ENCODE results near the gene SLC27A2.
"Not testable (repeated sequence)": the region's sequence is repeated elsewhere in the genome, so short reads cannot be mapped to it uniquely, and the experiment has no call there.

SLC27A2 gene

DNA sequence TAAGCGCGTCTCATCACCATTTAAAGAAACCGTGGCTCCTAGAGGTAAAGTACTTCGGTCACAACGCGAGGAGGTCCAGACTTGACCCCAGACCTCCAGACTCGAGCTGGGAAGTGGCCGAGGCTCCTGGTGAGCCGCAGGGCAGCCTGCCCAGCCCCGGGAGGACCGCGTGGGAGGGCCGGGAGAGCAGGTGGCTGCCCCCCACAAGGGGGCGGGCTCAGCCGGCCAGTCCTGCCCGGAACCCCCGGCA is at the start of gene SLC27A2:
TSS of gene SLC27A2 (plus strand) at position 228 of the 250 bp plus-strand sequence. CDS start 232 bp downstream, outside the sequence.
- DNase-seq (ENCODE audit: low read depth in 1 of 2, low spot score in 1 of 2) = no peak

DNA sequence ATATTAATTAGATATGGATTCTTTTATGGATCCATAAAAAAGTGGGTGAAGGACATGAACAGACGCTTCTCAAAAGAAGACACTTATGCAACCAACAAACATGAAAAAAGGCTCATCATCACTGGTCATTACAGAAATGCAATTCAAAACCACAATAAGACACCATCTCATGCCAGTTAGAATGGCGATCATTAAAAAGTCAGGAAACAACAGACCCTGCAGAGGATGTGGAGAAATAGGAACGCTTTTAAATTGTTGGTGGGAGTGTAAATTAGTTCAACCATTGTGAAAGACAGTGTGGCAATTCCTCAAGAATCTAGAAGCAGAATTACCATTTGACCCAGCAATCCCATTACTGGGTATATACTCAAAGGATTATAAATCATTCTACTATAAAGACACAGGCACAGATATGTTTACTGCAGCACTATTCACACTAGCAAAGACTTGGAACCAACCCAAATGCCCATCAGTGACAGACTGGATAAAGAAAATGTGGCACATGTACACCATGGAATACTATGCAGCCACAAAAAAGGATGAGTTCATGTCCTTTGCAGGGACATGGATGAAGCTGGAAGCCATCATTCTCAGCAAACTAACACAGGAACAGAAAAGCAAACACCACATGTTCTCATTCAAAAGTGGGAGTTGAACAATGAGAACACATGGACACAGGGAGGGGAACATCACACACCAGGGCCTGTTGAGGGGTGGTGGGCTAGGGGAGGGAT is 49.6 kb upstream of the SLC27A2 start:
- DNase-seq (ENCODE audit: low read depth in 1 of 2, low spot score in 1 of 2) = not testable (repeated sequence)

DNA sequence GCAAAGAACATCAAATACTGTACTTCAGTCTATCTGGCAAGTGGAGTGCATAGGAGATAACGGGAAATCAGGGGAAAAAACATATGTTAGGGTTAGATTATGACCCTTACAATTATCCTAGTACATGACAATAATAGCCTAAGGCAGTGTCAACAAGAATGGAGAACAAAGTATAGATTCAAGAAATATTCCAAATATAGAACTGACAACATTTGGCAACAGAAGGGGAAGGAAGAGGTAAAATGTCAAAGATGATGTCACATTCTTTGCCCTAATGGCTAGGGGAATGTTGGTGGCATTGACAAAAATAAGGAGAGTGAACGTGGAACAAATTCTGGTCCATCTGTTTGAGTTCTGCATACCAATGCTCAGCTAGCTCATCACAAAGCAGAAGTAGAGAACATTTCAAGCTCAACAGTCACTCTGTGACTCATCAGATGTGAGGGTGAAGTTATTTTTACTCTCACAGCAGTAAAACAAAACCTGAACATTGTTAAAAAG is 47.4 kb upstream of the SLC27A2 start:
- no peak for DNase-seq (ENCODE audit: low read depth in 1 of 2, low spot score in 1 of 2)

DNA sequence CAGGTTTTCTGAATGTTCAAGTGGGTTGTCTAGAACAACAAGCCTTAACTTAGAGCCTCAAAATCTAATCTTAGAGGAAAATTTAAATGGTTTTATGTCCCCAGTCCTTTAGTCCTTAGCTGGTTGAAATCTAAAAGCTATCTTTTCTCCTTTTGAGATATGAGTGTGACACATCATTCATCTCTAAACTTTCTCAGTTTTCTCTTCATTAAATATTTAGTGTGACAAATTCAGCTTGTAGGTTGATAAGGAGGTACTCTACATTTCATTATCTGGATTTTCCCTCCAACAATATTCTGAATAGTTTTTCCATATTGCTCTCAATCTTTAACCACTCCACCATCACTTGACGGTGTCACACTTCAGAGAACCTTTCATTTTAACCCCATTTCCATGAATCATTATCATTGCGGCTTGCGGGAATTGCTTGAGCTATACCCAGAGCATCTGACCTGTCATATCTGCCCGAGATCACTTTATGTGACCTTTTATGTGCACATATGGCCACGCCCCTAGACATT is 46.9 kb upstream of the SLC27A2 start:
- DNase-seq (ENCODE audit: low read depth in 1 of 2, low spot score in 1 of 2) = peak in 1 of 2 donors; percentile 60

DNA sequence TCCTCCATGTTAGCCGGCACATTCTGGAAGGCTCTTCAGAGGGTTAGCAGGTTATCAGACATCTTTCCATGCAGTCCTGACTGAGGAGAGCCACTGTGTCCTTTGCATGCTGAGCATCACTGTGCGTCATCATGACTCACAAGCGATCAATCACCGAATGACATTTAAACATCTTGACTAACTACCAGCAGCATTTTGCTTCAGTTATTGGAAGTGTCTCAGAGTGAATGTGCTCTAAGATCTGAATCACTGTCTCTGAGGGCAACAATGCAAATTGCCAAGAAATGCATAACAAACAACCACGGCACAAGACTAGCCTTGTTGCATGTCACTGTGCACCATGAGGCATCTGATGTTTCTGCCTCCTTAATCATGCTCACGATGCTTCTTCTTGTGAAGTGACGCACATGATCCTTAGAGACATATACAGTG is 44.6 kb upstream of the SLC27A2 start:
- DNase-seq (ENCODE audit: low read depth in 1 of 2, low spot score in 1 of 2) = peak in 1 of 2 donors; percentile 27

DNA sequence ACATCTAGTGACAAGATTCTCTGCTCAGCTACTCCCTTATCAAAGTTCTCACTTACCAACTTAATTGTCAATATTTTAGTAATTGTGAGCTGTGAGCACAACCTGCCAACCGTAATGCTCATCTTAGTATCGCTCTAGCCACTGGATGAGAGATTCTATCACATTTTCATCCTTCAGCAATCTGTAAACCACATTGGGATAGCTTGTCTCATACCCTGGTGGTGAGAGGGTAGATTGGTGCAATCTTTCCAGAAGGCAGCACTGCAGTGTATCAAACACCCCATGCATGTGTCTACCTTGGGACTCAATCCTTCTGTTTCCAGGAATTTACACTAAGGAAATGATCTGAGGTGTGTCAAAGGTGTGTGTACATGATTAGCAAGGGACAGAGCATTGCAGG is 44.1 kb upstream of the SLC27A2 start:
- no peak for DNase-seq (ENCODE audit: low read depth in 1 of 2, low spot score in 1 of 2)

DNA sequence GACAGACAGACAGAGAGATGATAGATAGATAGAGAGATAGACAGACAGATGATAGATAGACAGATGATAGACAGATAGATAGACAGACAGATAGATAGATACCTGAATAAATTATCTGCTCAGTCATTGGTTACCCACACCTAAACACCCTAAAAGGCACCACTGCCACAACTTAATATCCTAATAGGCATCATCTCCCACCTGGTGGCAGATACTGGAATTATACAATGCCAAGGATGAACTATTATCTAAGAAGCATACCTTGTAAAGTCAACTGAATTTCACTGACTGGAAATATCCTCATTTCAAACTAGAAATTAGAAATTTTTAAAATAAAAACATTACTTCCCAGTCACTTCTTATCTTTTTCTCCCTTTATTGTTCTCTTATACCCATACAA is 43.6 kb upstream of the SLC27A2 start:
- DNase-seq (ENCODE audit: low read depth in 1 of 2, low spot score in 1 of 2) = no peak

DNA sequence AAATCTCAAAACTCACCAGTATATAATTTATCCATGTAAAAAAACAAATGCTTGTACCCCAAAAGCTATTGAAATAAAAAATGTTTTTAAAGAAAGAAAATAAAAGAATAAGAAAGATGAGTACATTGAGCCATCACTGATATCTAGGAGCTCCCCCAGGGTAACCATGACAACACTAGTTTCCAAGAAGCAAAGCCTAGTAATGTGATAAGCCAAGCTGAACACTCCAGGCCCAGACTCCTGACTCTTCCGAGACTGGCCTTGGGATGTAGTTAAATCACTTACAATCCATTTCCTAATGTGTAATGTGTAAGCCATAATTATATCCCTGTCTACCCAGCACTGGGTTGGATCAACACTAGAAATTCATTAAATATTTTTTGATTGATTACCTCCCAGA is 41.9 kb upstream of the SLC27A2 start:
- no peak for DNase-seq (ENCODE audit: low read depth in 1 of 2, low spot score in 1 of 2)

DNA sequence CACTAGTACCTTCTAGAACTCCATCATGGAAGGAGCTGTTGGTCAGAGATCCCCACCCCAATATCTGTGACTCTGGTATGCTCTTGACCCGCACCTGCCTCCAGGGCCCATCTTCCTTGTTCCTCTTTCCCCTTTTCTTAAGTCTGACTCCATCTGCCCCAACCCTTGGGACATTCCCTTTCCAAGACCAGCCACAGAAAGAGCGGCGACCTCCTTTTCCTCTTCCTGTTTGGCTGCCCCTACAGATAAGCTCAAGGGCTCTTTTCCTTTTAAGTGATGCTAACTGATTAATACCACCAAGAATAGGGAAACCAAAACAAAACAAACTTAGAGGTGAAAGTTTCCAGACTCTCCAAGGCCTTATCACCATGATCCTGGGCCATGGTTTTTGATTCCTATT is 41.0 kb upstream of the SLC27A2 start:
- no peak for DNase-seq (ENCODE audit: low read depth in 1 of 2, low spot score in 1 of 2)

DNA sequence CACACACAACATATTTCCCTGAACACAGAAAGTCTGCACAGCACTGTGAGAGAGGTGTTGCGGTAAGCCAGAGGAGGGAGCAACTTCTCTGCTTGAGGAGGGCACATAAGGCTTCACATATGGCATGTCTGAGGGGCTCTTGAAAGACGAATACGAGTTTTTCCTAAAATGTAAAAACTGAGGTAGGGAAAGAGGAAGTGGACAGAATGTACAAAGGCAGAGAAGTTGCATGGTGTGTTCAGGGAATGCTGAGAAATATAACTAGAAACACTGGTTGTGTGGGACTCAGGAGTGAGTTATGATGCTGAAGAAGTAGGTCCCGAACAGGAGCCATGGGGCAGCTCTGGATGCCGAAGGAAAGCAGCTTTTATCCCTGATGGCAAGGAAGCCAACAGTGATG is 40.1 kb upstream of the SLC27A2 start:
- no peak for DNase-seq (ENCODE audit: low read depth in 1 of 2, low spot score in 1 of 2)

DNA sequence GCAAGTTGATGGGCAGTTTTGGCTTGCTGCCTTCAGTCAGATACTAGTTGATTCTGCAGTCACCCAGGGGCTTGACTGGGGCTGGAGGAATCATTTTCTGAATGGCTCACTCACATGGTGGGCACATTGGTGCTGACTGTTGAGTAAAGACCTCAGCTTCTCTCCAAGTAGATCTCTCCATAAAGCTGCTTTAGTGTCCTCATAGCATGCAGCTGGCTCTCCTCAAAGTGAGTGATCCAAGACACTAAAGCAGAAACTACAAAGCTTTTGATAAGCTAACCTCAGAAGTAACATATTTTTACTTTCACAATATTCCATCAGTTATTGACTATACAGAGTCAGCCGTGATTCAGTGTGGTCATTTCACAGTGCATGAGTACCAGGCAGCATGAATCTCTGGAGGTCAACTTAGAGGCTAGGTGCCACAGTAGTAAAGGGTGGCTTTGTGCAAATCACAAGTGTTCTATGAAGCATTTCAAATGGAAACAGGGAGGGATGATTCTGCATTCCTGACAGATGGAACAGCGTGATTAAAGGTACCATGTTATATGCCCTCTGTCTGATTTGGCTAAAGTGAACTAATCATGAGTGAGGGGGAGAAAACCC is 38.6 kb upstream of the SLC27A2 start:
- no peak for DNase-seq (ENCODE audit: low read depth in 1 of 2, low spot score in 1 of 2)

DNA sequence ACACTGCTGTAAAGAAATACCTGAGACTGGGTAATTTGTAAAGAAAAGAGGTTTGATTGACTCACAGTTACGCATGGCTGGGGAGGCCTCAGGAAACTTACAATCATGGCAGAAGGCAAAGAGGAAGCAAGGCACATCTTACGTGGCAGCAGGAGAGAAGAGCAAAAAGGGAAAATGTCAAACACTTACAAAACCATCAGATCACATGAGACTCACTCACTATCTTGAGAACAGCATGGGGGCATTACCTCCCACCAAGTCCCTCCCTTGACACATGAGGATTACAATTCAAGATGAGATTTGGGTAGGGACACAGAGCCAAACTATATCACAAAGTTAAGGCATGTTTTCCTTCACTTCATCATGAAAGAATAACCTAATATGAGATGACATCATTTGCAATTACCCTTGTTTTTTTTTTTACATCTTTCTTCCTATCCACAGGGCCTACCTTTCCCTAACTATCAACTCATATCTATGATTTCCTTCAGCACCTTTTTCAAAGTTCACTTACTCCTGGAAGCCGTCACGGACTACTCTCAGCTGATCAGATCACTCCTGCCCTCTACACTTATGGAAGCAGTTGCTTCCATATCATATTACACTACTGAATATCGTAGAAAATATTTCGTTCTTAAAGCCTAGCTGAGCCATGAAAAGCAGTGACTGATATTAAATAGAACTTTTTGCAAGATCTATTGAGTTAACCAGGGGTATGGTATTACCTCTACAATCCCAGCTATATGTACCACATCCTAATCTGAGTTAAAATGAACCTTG is 37.5 kb upstream of the SLC27A2 start:
- no peak for DNase-seq (ENCODE audit: low read depth in 1 of 2, low spot score in 1 of 2)

DNA sequence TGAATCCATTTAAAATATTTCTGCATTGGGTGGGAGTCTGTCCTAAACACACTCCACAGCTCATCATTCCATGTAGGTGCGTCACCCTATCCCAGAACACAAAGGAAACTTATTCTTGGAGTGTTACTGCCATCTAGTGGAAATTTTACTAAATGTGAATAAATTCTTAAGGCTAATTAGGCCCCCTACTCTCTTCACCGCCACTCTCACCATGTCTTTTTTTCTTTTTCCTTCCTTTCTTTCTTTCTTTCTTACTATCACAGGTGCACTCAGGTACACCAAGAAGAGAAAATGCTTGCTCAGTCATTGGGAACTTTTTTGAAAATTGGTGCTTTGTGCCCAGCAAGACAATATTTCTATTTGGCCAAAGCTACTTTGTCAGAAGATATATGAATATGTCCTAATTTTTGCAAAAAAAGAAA is 36.5 kb upstream of the SLC27A2 start:
- DNase-seq (ENCODE audit: low read depth in 1 of 2, low spot score in 1 of 2) = no peak

DNA sequence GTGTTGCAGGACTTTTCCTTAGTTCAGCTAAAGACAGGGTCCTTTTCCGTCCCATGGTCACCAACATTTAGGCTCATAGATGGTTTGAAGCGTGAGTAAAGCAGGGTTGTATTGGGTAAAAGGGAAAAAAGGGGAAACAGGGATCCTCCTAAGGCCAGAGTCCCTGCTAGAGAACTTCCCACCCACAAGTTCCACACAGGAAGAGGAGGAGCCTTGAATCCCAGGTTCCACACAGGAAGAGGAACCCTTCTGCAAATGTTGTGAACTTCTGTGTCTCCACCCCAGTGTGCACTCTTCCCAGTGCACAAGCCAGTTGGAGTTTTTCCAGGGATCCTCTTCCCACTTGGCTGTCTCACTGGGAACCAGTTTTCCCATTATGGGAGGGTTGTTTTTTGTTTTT is 35.4 kb upstream of the SLC27A2 start:
- DNase-seq (ENCODE audit: low read depth in 1 of 2, low spot score in 1 of 2) = no peak

DNA sequence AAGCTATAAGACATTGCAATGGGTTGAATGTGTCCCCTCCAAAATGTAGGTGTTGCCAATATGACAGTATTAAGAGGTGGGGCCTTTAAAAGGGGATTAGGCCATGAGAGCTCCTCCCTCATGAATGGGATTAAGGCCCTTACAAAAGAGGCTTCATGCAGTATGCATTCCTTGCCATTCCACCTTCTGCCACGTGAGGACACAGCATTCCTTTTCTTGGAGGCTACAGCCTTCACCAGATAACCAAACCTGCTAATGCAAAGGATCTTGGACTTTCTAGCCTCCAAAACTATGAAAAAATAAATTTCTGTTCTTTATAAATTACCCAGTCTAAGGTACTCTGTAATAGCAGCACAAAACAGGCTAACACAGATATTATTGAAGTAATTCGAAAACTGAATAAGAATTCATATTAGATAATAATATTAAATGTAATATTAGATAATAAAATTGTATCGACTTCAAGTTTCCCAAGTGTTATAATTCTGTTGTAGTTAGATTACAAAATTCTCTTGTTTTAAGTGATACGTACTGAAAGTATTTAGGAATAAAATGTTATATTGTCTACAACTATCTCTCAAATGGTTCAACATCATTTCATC is 33.5 kb upstream of the SLC27A2 start:
- DNase-seq (ENCODE audit: low read depth in 1 of 2, low spot score in 1 of 2) = no peak

DNA sequence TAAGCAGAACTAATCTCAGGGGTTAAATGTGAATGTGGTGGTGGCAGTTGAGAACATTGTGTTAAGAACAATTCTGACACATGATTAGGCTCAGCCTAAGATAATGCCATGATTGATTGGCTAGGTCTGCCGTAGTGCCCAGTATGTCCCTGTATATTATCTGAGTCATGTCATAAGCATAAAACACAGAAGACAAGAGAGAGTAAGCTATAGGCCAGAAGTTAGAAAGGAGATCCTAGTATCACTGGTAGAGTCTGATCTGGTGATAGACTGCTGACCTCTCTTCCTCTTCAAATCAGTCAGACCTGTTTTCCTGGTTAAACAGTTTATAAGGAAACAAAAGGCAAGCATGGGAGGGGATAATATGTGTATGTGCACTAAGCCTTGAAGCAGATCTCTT is 32.9 kb upstream of the SLC27A2 start:
- DNase-seq (ENCODE audit: low read depth in 1 of 2, low spot score in 1 of 2) = no peak

DNA sequence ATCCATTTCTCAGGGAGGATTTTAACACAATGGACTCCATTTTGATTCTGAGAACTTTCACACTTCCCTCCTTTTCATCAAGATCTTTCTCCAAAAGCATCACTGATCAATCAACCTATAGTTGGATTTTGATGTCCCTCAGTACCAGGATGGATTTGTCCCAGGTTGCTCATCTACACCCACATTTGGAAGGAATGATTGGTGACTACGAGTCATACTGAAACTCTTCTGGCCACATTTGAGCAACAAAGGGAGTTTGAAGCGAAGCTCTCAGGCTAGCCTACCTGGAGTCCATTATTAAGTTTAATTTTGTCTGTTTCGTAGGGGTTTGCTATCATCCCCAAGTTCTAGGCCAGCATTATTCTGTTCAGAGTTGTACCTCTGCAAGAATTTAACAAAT is 31.6 kb upstream of the SLC27A2 start:
- DNase-seq (ENCODE audit: low read depth in 1 of 2, low spot score in 1 of 2) = no peak

DNA sequence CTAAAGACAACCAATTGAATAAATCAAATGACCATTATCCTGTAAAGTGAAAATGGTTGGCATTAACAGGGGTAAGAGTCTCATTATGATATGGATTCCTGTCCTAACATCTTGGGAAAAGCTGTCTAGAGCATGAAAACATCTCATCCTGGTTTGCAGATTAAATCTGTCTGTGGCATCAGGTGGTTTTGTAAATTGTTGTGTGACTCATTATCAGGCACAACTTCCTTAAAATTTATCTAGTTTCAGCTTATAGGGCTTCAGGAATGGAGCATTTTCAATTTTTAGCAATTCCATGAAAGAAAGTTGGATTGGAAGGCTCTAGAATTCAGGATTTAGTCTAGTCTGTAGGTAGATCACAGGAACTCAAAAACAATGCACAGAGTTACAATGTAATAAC is 31.1 kb upstream of the SLC27A2 start:
- no peak for DNase-seq (ENCODE audit: low read depth in 1 of 2, low spot score in 1 of 2)

DNA sequence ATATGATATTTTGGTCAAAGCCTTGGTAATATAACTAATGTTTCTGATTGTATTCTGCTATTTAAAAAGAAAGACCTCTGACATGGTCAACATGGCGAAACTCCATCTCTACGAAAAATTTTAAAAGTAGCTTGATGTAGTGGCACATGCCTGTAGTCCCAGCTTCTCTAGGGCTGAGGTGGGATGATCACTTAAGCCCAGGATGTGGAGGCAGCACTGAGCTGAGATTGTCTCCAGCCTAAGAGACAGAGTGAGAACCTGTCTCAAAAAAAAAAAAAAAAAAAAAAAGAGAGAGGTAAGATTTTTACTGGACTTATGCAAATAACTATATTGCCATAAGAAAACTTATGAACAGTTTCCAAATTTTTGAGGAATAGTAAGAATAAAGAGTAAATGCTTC is 30.5 kb upstream of the SLC27A2 start:
- DNase-seq (ENCODE audit: low read depth in 1 of 2, low spot score in 1 of 2) = no peak

DNA sequence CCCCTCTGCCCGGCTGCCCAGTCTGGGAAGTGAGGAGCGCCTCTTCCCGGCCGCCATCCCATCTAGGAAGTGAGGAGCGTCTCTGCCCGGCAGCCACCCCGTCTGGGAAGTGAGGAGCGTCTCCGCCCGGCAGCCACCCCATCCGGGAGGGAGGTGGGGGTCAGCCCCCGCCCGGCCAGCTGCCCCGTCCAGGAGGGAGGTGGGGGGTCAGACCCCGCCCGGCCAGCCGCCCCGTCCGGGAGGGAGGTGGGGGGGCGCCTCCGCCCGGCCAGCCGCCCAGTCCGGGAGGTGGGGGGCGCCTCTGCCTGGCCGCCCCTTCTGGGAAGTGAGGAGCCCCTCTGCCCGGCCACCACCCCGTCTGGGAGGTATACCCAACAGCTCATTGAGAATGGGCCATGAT is 23.8 kb upstream of the SLC27A2 start:
- DNase-seq (ENCODE audit: low read depth in 1 of 2, low spot score in 1 of 2) = not testable (repeated sequence)

DNA sequence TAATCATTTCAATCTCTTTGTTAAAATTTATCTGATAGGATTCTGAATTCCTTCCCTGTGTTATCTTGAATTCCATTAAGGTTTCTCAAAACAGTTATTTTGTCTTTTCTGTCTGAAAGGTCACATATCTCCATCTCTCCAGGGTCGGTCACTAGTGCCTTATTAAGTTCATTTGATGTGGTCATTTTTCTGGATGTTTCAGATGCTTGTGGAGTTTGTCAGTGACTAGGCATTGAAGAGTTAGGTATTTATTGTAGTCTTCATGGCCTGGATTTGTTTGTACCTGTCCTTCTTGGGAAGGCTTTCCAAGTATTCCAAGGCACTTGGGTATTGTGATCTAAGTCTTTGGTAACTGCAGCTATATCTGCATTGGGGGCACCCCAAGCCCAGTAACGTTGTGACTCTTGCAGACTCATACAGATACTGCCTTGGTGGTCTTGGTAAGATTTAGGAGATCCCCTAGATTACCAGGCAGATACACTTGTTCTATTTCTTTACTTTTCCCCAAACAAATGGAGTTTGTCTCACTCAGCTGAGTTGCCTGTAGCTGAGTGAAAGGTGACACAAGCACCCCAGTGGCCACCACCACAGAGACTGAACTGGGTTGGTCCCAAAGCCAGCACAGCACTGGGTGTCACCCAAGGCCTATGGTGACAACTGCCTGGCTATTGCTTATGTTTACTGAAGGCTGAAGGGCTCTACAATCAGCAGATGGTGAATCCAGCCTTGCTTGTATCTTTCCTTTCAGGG is 18.9 kb upstream of the SLC27A2 start:
- no peak for DNase-seq (ENCODE audit: low read depth in 1 of 2, low spot score in 1 of 2)
